Upper lobe of left lung (tissue), 6 donors: ENCODE measurements around the gene APLF. TPM values are rescaled to one million over a fixed set of nuclear protein-coding genes. Genes with fewer than 3 reads are reported as not detected.

ENCODE experiments used
- ATAC-seq, 2 donors: fragments of 200-7000 bp; cut with Tn5 transposase; one replicate each; pipeline ENCODE4 v1.9.1; 2022; ENCODE audit warnings: mild to moderate bottlenecking in 2 of 2, moderate library complexity in 2 of 2; ENCODE audit not compliant: low FRiP score in 2 of 2
- DNase-seq, 2 donors: peaks; one replicate each; pipeline ENCODE4 v3.0.0-alpha.2; 2019 to 2020
- H3K27ac ChIP-seq, 4 donors: fragments of 200-600 bp; sonication (generic); one replicate each; pipeline ENCODE4 v1.5.1; 2016 to 2019
- H3K27me3 ChIP-seq, 4 donors: fragments of 200-600 bp; sonication (generic); one replicate each; pipeline ENCODE4 v1.5.1; 2017 to 2019
- H3K36me3 ChIP-seq, 4 donors: fragments of 200-600 bp; sonication (generic); one replicate each; pipeline ENCODE4 v1.5.1; 2016 to 2019
- H3K4me1 ChIP-seq, 4 donors: fragments of 200-600 bp; sonication (generic); one replicate each; pipeline ENCODE4 v1.5.1; 2018 to 2019
- H3K4me3 ChIP-seq, 4 donors: fragments of 200-600 bp; sonication (generic); one replicate each; pipeline ENCODE4 v1.5.1; 2017 to 2019; ENCODE audit warnings: mild to moderate bottlenecking in 2 of 4, moderate library complexity in 1 of 4
- H3K9me3 ChIP-seq, 4 donors: fragments of 200-600 bp; sonication (generic); one replicate each; pipeline ENCODE4 v1.5.1; 2018 to 2019
- CTCF ChIP-seq, 6 experiments: fragments of 450-650 bp in 4 of 6; fragments of 200-600 bp in 2 of 6; sonication (generic) in 2 of 6; IDR thresholded peaks; one replicate each; pipeline ENCODE4 v1.5.1; 2016 to 2019; ENCODE audit warnings: antibody characterized with exemption in 6 of 6
- EP300 ChIP-seq, 4 donors: sonication (generic); formaldehyde crosslinking; IDR thresholded peaks; one replicate each; pipeline ENCODE4 v1.5.1; 2017; ENCODE audit warnings: antibody characterized with exemption in 4 of 4, control low read depth in 2 of 4
- POLR2A ChIP-seq, 4 donors: fragments of 450-650 bp; IDR thresholded peaks; one replicate each; pipeline ENCODE4 v1.5.1; 2016 to 2017; ENCODE audit warnings: antibody characterized with exemption in 4 of 4, mild to moderate bottlenecking in 2 of 4
- POLR2AphosphoS5 ChIP-seq, 2 donors: sonication (generic); formaldehyde crosslinking; IDR thresholded peaks; one replicate each; pipeline ENCODE4 v1.5.1; 2017; ENCODE audit warnings: antibody characterized with exemption in 2 of 2
- WGBS, 2 donors: methylation state at CpG; one replicate each; pipeline ENCODE4 v1.1.5; 2017 to 2018; 5-methylcytosine and 5-hydroxymethylcytosine counted together
- total RNA-seq, 6 donors: library from RNA; depleted of rRNA in 4 of 6; stranded (reverse); fragments of >200 nt in 4 of 6; gene quantifications; one replicate each; pipeline versions ENCODE4 v1.1.0 to v1.2.1, GENCODE V29; 2016 to 2021
- donor health status: DM: no; HTN: no; CAD: no; lungs with moderate emphysema.
- donor health status: DM: no; HTN: yes; CAD: no; lungs with severe emphysema.

APLF gene
- total RNA-seq, 6 donors from 2014 or later: 3.7 to 5.5 (median 4.7) TPM

DNA sequence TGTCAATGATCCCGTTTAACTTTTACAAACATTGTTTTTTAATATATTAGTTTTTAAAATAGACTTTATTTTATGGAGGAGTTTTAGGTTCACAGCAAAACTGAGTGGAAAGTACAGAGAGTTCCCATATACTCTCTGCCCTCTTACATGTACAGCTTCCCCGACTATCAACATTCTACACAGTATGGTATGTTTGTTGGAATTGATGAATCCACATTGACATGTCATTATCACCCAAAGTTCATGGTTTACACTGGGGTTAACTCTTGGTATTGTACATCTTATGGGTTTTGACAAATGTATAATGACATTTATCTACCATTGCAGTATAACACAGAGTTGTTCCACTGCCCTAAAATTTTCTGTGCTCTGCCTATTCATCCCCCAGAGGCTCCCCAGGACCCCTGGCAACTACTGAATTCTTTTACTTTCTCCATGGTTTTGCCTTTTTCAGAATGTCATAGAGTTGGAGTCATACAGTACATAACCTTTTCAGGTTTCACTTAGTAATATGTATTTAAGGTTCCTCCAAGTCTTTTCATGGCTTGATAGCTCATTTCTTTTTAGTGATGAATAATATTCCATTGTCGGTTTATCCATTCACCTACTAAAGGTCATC, 5.5 kb downstream of the APLF start:
- TF ChIP-seq POLR2AphosphoS5 (IDR thresholded peaks at IDR 0.05) (no peak), EP300 (IDR thresholded peaks at IDR 0.05) (no peak), CTCF (IDR thresholded peaks at IDR 0.05) (no peak), POLR2A (IDR thresholded peaks at IDR 0.05) (no peak)
- Histone ChIP-seq H3K27me3 (no peaks in the 10 kb centered on the region), H3K4me3 (no peak overlapping the region), H3K36me3 (no peaks in the 10 kb centered on the region), H3K4me1 (peaks cover 4 to 10% (median 8%) of the 10 kb centered on the region in 4 donors), H3K9me3 (no peaks in the 10 kb centered on the region), H3K27ac (no peak overlapping the region)
- 92 to 93% methylated on average over 3 of the region's 3 CpGs for WGBS, 2 donors
- DNase-seq (no peak), ATAC-seq (no peak)

- ATAC-seq (no peak), DNase-seq (no peak)
- no peaks in the 10 kb centered on the region for H3K27me3 ChIP-seq
- H3K4me1 ChIP-seq: no peaks in the 10 kb centered on the region
- TF ChIP-seq POLR2A (IDR thresholded peaks at IDR 0.05) (no peak), POLR2AphosphoS5 (IDR thresholded peaks at IDR 0.05) (no peak), CTCF (IDR thresholded peaks at IDR 0.05) (no peak), EP300 (IDR thresholded peaks at IDR 0.05) (no peak)
- H3K36me3 ChIP-seq: no peaks in the 10 kb centered on the region
- H3K9me3 ChIP-seq: no peaks in the 10 kb centered on the region
- no peak overlapping the region for H3K4me3 ChIP-seq
- H3K27ac ChIP-seq: no peak overlapping the region
Observed at GRCh38 chr2:68475110-68475509, 7.7 kb downstream of the APLF start.

DNA sequence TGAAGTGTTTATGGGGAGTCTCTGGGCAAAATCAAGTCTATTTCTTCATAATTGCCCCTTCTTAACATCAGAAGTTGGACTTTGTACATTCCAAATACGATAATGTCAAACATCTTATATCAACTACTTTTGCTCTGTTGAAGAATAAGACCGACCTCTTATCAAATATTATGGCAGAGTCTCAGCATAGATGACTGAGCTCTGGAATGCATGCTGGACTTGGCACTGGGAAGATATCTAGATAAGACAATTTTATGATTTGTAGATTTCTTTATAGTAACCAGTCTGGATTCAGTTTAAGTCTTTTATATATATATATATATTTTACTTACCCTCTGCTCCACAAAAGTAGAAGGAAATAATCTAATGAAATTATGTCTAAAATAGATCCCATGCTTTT, 8.2 kb downstream of the APLF start:
- TF ChIP-seq CTCF (IDR thresholded peaks at IDR 0.05) (no peak), EP300 (IDR thresholded peaks at IDR 0.05) (no peak), POLR2A (IDR thresholded peaks at IDR 0.05) (no peak), POLR2AphosphoS5 (IDR thresholded peaks at IDR 0.05) (no peak)
- ATAC-seq: no peak
- WGBS, 2 donors: 56 to 75% methylated on average over 2 of the region's 2 CpGs

DNA sequence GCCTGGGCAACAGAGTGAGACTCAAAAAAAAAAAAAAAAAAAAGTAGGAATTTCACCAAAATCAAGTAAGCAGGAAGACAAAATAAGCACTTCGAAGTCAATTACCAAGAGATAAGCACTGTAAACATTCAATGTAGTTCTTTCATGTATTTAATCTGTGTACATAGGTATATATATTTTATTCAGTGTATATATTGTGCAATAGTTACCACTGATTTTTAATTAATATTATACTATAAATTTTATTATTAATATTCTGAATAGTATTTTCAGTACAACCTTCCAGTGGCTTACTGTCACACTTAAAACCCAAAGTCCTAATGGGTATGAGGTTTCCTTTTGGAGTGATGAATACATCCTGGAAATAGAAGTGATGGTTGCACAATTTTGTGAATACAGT, 9.1 kb downstream of the APLF start:
- TF ChIP-seq POLR2AphosphoS5 (IDR thresholded peaks at IDR 0.05) (no peak), CTCF (IDR thresholded peaks at IDR 0.05) (no peak), EP300 (IDR thresholded peaks at IDR 0.05) (no peak), POLR2A (IDR thresholded peaks at IDR 0.05) (no peak)
- Histone ChIP-seq H3K27me3 (no peaks in the 10 kb centered on the region), H3K4me3 (no peak overlapping the region), H3K27ac (no peak overlapping the region), H3K4me1 (no peaks in the 10 kb centered on the region), H3K9me3 (no peaks in the 10 kb centered on the region), H3K36me3 (no peaks in the 10 kb centered on the region)
- ATAC-seq (no peak), DNase-seq (no peak)
- 71 to 84% methylated on average over 1 of the region's 1 CpG for WGBS, 2 donors

More for the DNA sequence above, 8.2 kb downstream of the APLF start:
- Histone ChIP-seq H3K4me3 (no peak overlapping the region), H3K9me3 (no peaks in the 10 kb centered on the region), H3K27ac (no peak overlapping the region), H3K4me1 (no peaks in the 10 kb centered on the region), H3K36me3 (no peaks in the 10 kb centered on the region), H3K27me3 (no peaks in the 10 kb centered on the region)
- DNase-seq: no peak

- WGBS, 2 donors: 90 to 95% methylated on average over 1 of the region's 1 CpG
- H3K27ac ChIP-seq: no peak overlapping the region
- no peaks in the 10 kb centered on the region for H3K27me3 ChIP-seq
- no peak for DNase-seq
- H3K4me1 ChIP-seq: no peaks in the 10 kb centered on the region
- TF ChIP-seq EP300 (IDR thresholded peaks at IDR 0.05): no peak
- TF ChIP-seq POLR2A (IDR thresholded peaks at IDR 0.05): no peak
- TF ChIP-seq CTCF (IDR thresholded peaks at IDR 0.05): no peak
- no peak for TF ChIP-seq POLR2AphosphoS5 (IDR thresholded peaks at IDR 0.05)
- H3K36me3 ChIP-seq: no peaks in the 10 kb centered on the region
- ATAC-seq: no peak
- no peak overlapping the region for H3K4me3 ChIP-seq
- no peaks in the 10 kb centered on the region for H3K9me3 ChIP-seq
Observed at GRCh38 chr2:68478688-68479087, 11.3 kb downstream of the APLF start.
